Cerebellar nuclear complex (tissue), 1 donor: ENCODE results near the gene CRISPLD2.
"Not testable (repeated sequence)": the region's sequence is repeated elsewhere in the genome, so short reads cannot be mapped to it uniquely, and the experiment has no call there.

Experiments
- DNase-seq, 2 experiments: peaks; one replicate each; lab custom pipeline; 2025; lab: John Stamatoyannopoulos, UW

Gene CRISPLD2

GRCh38 chr16:84930298-84931106, 110.7 kb downstream of the CRISPLD2 start:
- no peak for DNase-seq

- no peak for DNase-seq
Measured at GRCh38 chr16:84931107-84931494, 111.3 kb downstream of the CRISPLD2 start.

GRCh38 chr16:84931506-84931905, 111.7 kb downstream of the CRISPLD2 start:
- DNase-seq: no peak

GRCh38 chr16:84932681-84933080, 112.9 kb downstream of the CRISPLD2 start:
- DNase-seq: no peak

GRCh38 chr16:84933774-84934631, 114.2 kb downstream of the CRISPLD2 start:
- no peak for DNase-seq

GRCh38 chr16:84937196-84938005, 117.6 kb downstream of the CRISPLD2 start:
- DNase-seq: no peak

GRCh38 chr16:84938616-84939015, 118.8 kb downstream of the CRISPLD2 start:
- not testable (repeated sequence) for DNase-seq

- no peak for DNase-seq
Measured at GRCh38 chr16:84940670-84941551, 121.1 kb downstream of the CRISPLD2 start.

- no peak for DNase-seq
Measured at GRCh38 chr16:84941921-84942320, 122.1 kb downstream of the CRISPLD2 start.

- no peak for DNase-seq
Measured at GRCh38 chr16:84942786-84943185, 123.0 kb downstream of the CRISPLD2 start.

- no peak for DNase-seq
Measured at GRCh38 chr16:84943620-84944019, 123.8 kb downstream of the CRISPLD2 start.

GRCh38 chr16:84947022-84947421, 127.2 kb downstream of the CRISPLD2 start:
- DNase-seq: no peak

- no peak for DNase-seq
Measured at GRCh38 chr16:84947996-84948850, 128.4 kb downstream of the CRISPLD2 start.

- no peak for DNase-seq
Measured at GRCh38 chr16:84948851-84949610, 129.2 kb downstream of the CRISPLD2 start.

- no peak for DNase-seq
Measured at GRCh38 chr16:84949772-84950436, 130.1 kb downstream of the CRISPLD2 start.

GRCh38 chr16:84950906-84951305, 131.1 kb downstream of the CRISPLD2 start:
- DNase-seq: no peak

- peak in 1 of 2 experiments; percentile 49 for DNase-seq
Measured at GRCh38 chr16:84952335-84953189, 132.8 kb downstream of the CRISPLD2 start.

GRCh38 chr16:84953190-84953746, 133.5 kb downstream of the CRISPLD2 start:
- DNase-seq: no peak
